ENCODE measurements around the gene MAP2K2. TPM values are rescaled to one million over a fixed set of nuclear protein-coding genes. Genes with fewer than 3 reads are reported as not detected.

MAP2K2 gene
- total and polyA plus RNA-seq, 9 of the 15 experiments (the other 6 are each of a cell fraction or from before 2014, with no cell fraction given) = 1.0 to 151 (median 58.3) TPM

GRCh38 chr19:4140237-4140711 is 16.4 kb upstream of the MAP2K2 start (continued):
- TF ChIP-seq HMG20A (CRISPR knock-in tag; conservative IDR thresholded peaks at IDR 0.05) (no peak), CC2D1A (IDR thresholded peaks at IDR 0.05) (peak; percentile 54), CTCFL (IDR thresholded peaks at IDR 0.05; ENCODE audit: borderline replicate concordance, insufficient read depth, low read depth, low read length, poor library complexity, severe bottlenecking) (peak; percentile 68), SRSF1 (IDR thresholded peaks at IDR 0.05; ENCODE audit: low read depth, low read length) (no peak), BCOR (IDR thresholded peaks at IDR 0.05) (peak; percentile 39; the same call in 1 of the 2 replicates), ZNF263 (CRISPR knock-in tag; IDR thresholded peaks at IDR 0.05; ENCODE audit: borderline replicate concordance) (peak; percentile 73; the same call in 1 of the 2 replicates), NKRF (IDR thresholded peaks at IDR 0.05; ENCODE audit: borderline replicate concordance) (peak; percentile 51; the same call in 1 of the 2 replicates), HBP1 (CRISPR knock-in tag; IDR thresholded peaks at IDR 0.05) (no peak), HLTF (IDR thresholded peaks at IDR 0.05) (0 out of 2 replicates have a peak, but pooled peaks have one; percentile 53), PHF21A (IDR thresholded peaks at IDR 0.05; ENCODE audit: borderline replicate concordance, low read depth) (no peak), IRF1 (CRISPR knock-in tag; IDR thresholded peaks at IDR 0.05; ENCODE audit: borderline replicate concordance) (no peak), ZNF121 (CRISPR knock-in tag; conservative IDR thresholded peaks at IDR 0.05) (peak; percentile 50), DNMT1 (IDR thresholded peaks at IDR 0.05) (no peak), RCOR1 (IDR thresholded peaks at IDR 0.05; ENCODE audit: borderline replicate concordance in 1 of 2, low read depth in 2 of 2, low read length in 2 of 2) (0 out of 4 replicates have a peak, but pooled peaks of 1 of the 2 experiments have one; percentile 22), ZNF274 (IDR thresholded peaks at IDR 0.05; ENCODE audit: borderline replicate concordance, low read depth, low read length) (no peak), ZBTB7A (IDR thresholded peaks at IDR 0.05; ENCODE audit: borderline replicate concordance, control insufficient read depth, low read depth, low read length) (peak; percentile 63; the same call in 1 of the 2 replicates), EGR1 (conservative IDR thresholded peaks at IDR 0.05) (0 out of 2 replicates have a peak, but pooled peaks have one; percentile 14), ZBTB43 (CRISPR knock-in tag; IDR thresholded peaks at IDR 0.05) (no peak), ETV1 (tag; conservative IDR thresholded peaks at IDR 0.05; ENCODE audit: low read depth) (peak; percentile 34; the same call in 1 of the 2 replicates)
